Measurements from ENCODE around the gene LINC01488. TPM values are rescaled to one million over a fixed set of nuclear protein-coding genes. Genes with fewer than 3 reads are reported as not detected.

Gene LINC01488
- total RNA-seq, 1 donor from 2014 or later, result not detected

DNA sequence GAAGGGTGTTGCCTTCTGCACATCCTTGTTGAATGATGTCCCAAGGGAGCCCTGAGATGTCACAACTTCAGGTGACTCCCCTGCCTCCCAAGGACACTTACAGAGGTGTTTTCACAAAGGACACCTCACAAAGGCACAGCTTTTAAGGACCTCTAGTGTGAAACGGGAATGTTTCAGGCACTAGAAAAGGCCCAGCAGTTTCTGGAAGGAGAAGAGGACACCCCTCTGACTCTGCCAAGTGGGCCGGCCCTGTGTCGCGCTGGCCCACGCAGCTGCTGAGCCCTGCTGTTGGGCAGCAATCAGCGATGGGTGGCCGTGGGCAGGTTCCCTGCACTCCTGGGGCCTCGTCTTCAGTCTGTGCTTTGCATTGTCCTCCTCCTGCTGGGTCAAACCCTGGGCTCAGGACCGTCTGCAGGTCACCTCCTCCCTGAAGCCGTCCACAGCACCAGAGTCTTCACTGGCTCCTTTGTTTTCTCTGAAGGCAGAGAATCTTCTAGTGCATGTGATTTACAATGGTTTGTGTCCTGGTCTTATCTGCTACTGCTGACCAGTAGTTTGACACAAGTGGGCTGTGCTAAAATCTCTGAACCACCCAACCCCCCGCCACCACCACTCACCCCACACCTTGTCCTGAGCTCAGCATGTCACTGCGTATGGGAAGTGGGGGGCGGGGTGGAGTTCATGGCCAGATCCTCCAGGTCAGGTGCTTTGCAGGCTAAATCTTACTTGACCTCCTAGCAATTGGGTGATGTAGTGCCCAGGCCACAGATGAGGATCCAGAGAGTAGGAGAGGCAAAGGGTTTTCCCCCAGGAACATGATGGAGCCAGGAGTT, 3.2 kb downstream of the LINC01488 start:
- H3K4me1 Mint-ChIP-seq (ENCODE audit: low read depth, unreplicated experiment), result peaks cover 9% of the 10 kb centered on the region
- Histone ChIP-seq H3K4me3 (ENCODE audit: insufficient read depth, low read depth, low read length) (no peak overlapping the region), H3K4me2 (ENCODE audit: low read length) (no peak overlapping the region), H2AFZ (ENCODE audit: low read depth, low read length) (no peak overlapping the region), H3K36me3 (ENCODE audit: insufficient read depth, low read length) (no peaks in the 10 kb centered on the region), H3K9ac (ENCODE audit: low read length) (no peak overlapping the region), H3K9me3 (ENCODE audit: insufficient read depth, low read depth, low read length) (peaks cover 5% of the 10 kb centered on the region), H4K20me1 (ENCODE audit: insufficient read depth, low read length) (no peaks in the 10 kb centered on the region), H3K79me2 (ENCODE audit: insufficient read depth, low read length) (no peaks in the 10 kb centered on the region), H3K4me1 (ENCODE audit: insufficient read depth, low read length) (peaks cover 10% of the 10 kb centered on the region), H3K27me3 (ENCODE audit: insufficient read depth, low read length) (peaks cover 3% of the 10 kb centered on the region), H3K27ac (ENCODE audit: low read depth, low read length) (no peak overlapping the region)
- TF ChIP-seq, protein P1, sequence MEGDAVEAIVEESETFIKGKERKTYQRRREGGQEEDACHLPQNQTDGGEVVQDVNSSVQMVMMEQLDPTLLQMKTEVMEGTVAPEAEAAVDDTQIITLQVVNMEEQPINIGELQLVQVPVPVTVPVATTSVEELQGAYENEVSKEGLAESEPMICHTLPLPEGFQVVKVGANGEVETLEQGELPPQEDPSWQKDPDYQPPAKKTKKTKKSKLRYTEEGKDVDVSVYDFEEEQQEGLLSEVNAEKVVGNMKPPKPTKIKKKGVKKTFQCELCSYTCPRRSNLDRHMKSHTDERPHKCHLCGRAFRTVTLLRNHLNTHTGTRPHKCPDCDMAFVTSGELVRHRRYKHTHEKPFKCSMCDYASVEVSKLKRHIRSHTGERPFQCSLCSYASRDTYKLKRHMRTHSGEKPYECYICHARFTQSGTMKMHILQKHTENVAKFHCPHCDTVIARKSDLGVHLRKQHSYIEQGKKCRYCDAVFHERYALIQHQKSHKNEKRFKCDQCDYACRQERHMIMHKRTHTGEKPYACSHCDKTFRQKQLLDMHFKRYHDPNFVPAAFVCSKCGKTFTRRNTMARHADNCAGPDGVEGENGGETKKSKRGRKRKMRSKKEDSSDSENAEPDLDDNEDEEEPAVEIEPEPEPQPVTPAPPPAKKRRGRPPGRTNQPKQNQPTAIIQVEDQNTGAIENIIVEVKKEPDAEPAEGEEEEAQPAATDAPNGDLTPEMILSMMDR (IDR thresholded peaks at IDR 0.05; ENCODE audit: insufficient read depth, low read depth, low read length), result no peak
- no peak for TF ChIP-seq EZH2 (IDR thresholded peaks at IDR 0.05; ENCODE audit: insufficient read depth, low read length)
- no peaks in the 10 kb centered on the region for H3K36me3 Mint-ChIP-seq (ENCODE audit: low read depth, unreplicated experiment)
- no peak overlapping the region for H3K27ac Mint-ChIP-seq (ENCODE audit: unreplicated experiment)
- FAIRE-seq (no peak), DNase-seq (ENCODE audit: low read depth) (no peak)
- H3K4me3 Mint-ChIP-seq (ENCODE audit: unreplicated experiment), result no peak overlapping the region
- H3K9me3 Mint-ChIP-seq (ENCODE audit: unreplicated experiment), result no peaks in the 10 kb centered on the region
- H3K27me3 Mint-ChIP-seq (ENCODE audit: low read depth, unreplicated experiment), result peaks cover 33% of the 10 kb centered on the region

DNA sequence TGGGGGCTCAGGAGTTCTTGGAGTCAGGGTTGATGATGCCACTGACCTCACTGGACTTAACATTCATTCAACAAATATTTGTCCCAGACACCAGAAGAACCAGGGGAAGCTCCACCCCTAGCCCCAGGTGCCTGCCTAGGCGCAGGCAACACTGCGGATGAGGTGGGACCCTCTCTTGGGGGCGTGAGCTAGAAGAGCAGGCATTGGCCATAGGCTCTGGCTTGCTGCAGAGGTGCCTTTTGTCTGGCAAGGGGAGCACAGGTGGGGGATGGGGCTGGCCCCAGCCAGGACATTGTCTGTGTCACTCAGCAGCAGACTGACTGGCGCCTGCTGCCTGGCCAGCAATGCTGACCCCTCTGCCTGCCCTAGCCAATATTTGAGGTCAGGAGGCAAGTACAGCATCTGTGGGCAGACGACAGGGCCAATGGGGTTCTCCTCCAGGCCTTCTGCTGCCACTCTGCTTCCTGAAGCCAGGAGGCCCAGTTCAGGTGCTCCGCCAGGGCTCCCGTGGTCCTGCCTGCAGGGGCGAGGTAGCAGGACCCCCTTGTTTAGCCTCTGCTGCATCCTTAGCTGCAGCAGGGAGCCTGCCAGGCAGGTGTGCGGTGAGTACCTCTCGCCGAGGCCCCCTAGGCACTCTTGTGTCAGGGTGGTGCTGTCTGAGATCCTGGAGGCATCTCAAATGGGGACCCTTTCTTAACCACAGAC, 4.0 kb downstream of the LINC01488 start:
- H3K36me3 Mint-ChIP-seq (ENCODE audit: low read depth, unreplicated experiment), result no peaks in the 10 kb centered on the region
- H4K20me1 ChIP-seq (ENCODE audit: insufficient read depth, low read length), result no peaks in the 10 kb centered on the region
- peaks cover 1% of the 10 kb centered on the region for H3K4me1 ChIP-seq (ENCODE audit: insufficient read depth, low read length)
- no peaks in the 10 kb centered on the region for H3K9me3 Mint-ChIP-seq (ENCODE audit: unreplicated experiment)
- no peak overlapping the region for H2AFZ ChIP-seq (ENCODE audit: low read depth, low read length)
- FAIRE-seq (no peak), DNase-seq (ENCODE audit: low read depth) (no peak)
- no peak overlapping the region for H3K4me2 ChIP-seq (ENCODE audit: low read length)
- H3K4me1 Mint-ChIP-seq (ENCODE audit: low read depth, unreplicated experiment), result peaks cover 5% of the 10 kb centered on the region
- no peak overlapping the region for H3K27ac Mint-ChIP-seq (ENCODE audit: unreplicated experiment)
- H3K27me3 ChIP-seq (ENCODE audit: insufficient read depth, low read length), result peaks cover 3% of the 10 kb centered on the region
- peaks cover 31% of the 10 kb centered on the region for H3K27me3 Mint-ChIP-seq (ENCODE audit: low read depth, unreplicated experiment)
- no peak overlapping the region for H3K9ac ChIP-seq (ENCODE audit: low read length)
- TF ChIP-seq EZH2 (IDR thresholded peaks at IDR 0.05; ENCODE audit: insufficient read depth, low read length), result no peak
- TF ChIP-seq, protein P1 (IDR thresholded peaks at IDR 0.05; ENCODE audit: insufficient read depth, low read depth, low read length), result no peak
- no peaks in the 10 kb centered on the region for H3K79me2 ChIP-seq (ENCODE audit: insufficient read depth, low read length)
- H3K4me3 Mint-ChIP-seq (ENCODE audit: unreplicated experiment), result no peak overlapping the region
- H3K27ac ChIP-seq (ENCODE audit: low read depth, low read length), result no peak overlapping the region
- peaks cover 5% of the 10 kb centered on the region for H3K9me3 ChIP-seq (ENCODE audit: insufficient read depth, low read depth, low read length)
- no peaks in the 10 kb centered on the region for H3K36me3 ChIP-seq (ENCODE audit: insufficient read depth, low read length)
- no peak overlapping the region for H3K4me3 ChIP-seq (ENCODE audit: insufficient read depth, low read depth, low read length)
